Measurements from ENCODE around the gene OR4M1. TPM values are rescaled to one million over a fixed set of nuclear protein-coding genes. Genes with fewer than 3 reads are reported as not detected.

OR4M1 gene
- total and polyA plus RNA-seq, 10 of the 15 experiments (the other 5 are each of a cell fraction or from before 2014, with no cell fraction given) = not detected

DNA sequence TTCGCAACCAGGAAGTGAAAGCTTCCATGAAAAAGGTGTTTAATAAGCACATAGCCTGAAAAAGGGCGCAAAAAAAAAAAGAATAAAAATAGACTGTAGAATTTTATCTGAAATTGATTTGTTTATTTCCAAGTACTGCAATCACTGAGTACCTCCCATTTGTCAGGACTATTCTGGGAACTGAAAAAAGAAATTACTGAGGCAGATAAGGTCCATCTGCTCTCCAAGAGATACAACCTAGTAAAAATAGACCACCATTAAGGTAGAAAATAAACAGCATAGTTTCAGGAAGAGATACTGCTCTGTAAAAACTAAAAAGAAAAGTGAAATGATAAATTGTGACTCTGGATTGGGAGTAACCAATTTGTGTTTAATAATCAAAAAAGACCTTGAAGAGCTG is 55.0 kb downstream of the OR4M1 start (continued):
- TF ChIP-seq, protein P1, sequence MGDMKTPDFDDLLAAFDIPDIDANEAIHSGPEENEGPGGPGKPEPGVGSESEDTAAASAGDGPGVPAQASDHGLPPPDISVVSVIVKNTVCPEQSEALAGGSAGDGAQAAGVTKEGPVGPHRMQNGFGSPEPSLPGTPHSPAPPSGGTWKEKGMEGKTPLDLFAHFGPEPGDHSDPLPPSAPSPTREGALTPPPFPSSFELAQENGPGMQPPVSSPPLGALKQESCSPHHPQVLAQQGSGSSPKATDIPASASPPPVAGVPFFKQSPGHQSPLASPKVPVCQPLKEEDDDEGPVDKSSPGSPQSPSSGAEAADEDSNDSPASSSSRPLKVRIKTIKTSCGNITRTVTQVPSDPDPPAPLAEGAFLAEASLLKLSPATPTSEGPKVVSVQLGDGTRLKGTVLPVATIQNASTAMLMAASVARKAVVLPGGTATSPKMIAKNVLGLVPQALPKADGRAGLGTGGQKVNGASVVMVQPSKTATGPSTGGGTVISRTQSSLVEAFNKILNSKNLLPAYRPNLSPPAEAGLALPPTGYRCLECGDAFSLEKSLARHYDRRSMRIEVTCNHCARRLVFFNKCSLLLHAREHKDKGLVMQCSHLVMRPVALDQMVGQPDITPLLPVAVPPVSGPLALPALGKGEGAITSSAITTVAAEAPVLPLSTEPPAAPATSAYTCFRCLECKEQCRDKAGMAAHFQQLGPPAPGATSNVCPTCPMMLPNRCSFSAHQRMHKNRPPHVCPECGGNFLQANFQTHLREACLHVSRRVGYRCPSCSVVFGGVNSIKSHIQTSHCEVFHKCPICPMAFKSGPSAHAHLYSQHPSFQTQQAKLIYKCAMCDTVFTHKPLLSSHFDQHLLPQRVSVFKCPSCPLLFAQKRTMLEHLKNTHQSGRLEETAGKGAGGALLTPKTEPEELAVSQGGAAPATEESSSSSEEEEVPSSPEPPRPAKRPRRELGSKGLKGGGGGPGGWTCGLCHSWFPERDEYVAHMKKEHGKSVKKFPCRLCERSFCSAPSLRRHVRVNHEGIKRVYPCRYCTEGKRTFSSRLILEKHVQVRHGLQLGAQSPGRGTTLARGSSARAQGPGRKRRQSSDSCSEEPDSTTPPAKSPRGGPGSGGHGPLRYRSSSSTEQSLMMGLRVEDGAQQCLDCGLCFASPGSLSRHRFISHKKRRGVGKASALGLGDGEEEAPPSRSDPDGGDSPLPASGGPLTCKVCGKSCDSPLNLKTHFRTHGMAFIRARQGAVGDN (IDR thresholded peaks at IDR 0.05) = no peak
- no peak for TF ChIP-seq RAD51 (IDR thresholded peaks at IDR 0.05)
- TF ChIP-seq, protein P2, sequence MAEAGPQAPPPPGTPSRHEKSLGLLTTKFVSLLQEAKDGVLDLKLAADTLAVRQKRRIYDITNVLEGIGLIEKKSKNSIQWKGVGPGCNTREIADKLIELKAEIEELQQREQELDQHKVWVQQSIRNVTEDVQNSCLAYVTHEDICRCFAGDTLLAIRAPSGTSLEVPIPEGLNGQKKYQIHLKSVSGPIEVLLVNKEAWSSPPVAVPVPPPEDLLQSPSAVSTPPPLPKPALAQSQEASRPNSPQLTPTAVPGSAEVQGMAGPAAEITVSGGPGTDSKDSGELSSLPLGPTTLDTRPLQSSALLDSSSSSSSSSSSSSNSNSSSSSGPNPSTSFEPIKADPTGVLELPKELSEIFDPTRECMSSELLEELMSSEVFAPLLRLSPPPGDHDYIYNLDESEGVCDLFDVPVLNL (IDR thresholded peaks at IDR 0.05; ENCODE audit: low read depth, low read length) = no peak
- no peak for TF ChIP-seq CHD2 (IDR thresholded peaks at IDR 0.05; ENCODE audit: borderline replicate concordance, low read depth, low read length)

Other genes with a start within 250 kb of the OR4M1 start
Only the 7 nearest of the 9 such genes appear.
- not detected in 2 replicates for gene OR11H2, start 59.6 kb upstream of the OR4M1 start, total RNA-seq (2014; rRNA removed)
- not detected in 2 replicates for gene OR11H2, start 59.6 kb upstream of the OR4M1 start, total RNA-seq (2014; rRNA removed; fragmentation: Illumina TruSeq; extraction: Trizol)
- gene OR11H2, start 59.6 kb upstream of the OR4M1 start, total RNA-seq (2021) = not detected in 2 replicates
- gene OR11H2, start 59.6 kb upstream of the OR4M1 start, polyA plus RNA-seq (2011; rRNA removed) = not detected in 2 replicates
- gene OR11H2, start 59.6 kb upstream of the OR4M1 start, polyA plus RNA-seq (2014; fragmentation: Illumina TruSeq; extraction: Trizol) = not detected in 2 replicates
- not detected for gene OR11H2, start 59.6 kb upstream of the OR4M1 start, polyA plus RNA-seq (2014; fragmentation: Nextera tagmentation; extraction: Ambion mirVana)
- gene OR11H2, start 59.6 kb upstream of the OR4M1 start, polyA plus RNA-seq (2014; rRNA removed) = not detected in 2 replicates
- not detected for gene OR11H2, start 59.6 kb upstream of the OR4M1 start, polyA plus RNA-seq (2016; fragmentation: Nextera tagmentation; extraction: Ambion mirVana)
- gene OR4Q3, start 29.9 kb upstream of the OR4M1 start, total RNA-seq (2014; rRNA removed) = not detected in 2 replicates
- not detected in 2 replicates for gene OR4Q3, start 29.9 kb upstream of the OR4M1 start, total RNA-seq (2014; rRNA removed; fragmentation: Illumina TruSeq; extraction: Trizol)
- not detected in 2 replicates for gene OR4Q3, start 29.9 kb upstream of the OR4M1 start, total RNA-seq (2021)
- not detected in 2 replicates for gene OR4Q3, start 29.9 kb upstream of the OR4M1 start, polyA plus RNA-seq (2011; rRNA removed)
- not detected in 2 replicates for gene OR4Q3, start 29.9 kb upstream of the OR4M1 start, polyA plus RNA-seq (2014; fragmentation: Illumina TruSeq; extraction: Trizol)
- not detected for gene OR4Q3, start 29.9 kb upstream of the OR4M1 start, polyA plus RNA-seq (2014; fragmentation: Nextera tagmentation; extraction: Ambion mirVana)
- not detected in 2 replicates for gene OR4Q3, start 29.9 kb upstream of the OR4M1 start, polyA plus RNA-seq (2014; rRNA removed)
- not detected for gene OR4Q3, start 29.9 kb upstream of the OR4M1 start, polyA plus RNA-seq (2016; fragmentation: Nextera tagmentation; extraction: Ambion mirVana)
- not detected in 2 replicates for gene OR4N2, start 30.3 kb downstream of the OR4M1 start, total RNA-seq (2014; rRNA removed)
- not detected in 2 replicates for gene OR4N2, start 30.3 kb downstream of the OR4M1 start, total RNA-seq (2014; rRNA removed; fragmentation: Illumina TruSeq; extraction: Trizol)
- not detected in 2 replicates for gene OR4N2, start 30.3 kb downstream of the OR4M1 start, total RNA-seq (2021)
- gene OR4N2, start 30.3 kb downstream of the OR4M1 start, polyA plus RNA-seq (2011; rRNA removed) = not detected in 2 replicates
- not detected in 2 replicates for gene OR4N2, start 30.3 kb downstream of the OR4M1 start, polyA plus RNA-seq (2014; fragmentation: Illumina TruSeq; extraction: Trizol)
- gene OR4N2, start 30.3 kb downstream of the OR4M1 start, polyA plus RNA-seq (2014; fragmentation: Nextera tagmentation; extraction: Ambion mirVana) = not detected
- gene OR4N2, start 30.3 kb downstream of the OR4M1 start, polyA plus RNA-seq (2014; rRNA removed) = not detected in 2 replicates
- gene OR4N2, start 30.3 kb downstream of the OR4M1 start, polyA plus RNA-seq (2016; fragmentation: Nextera tagmentation; extraction: Ambion mirVana) = not detected
- gene OR4K2, start 101.6 kb downstream of the OR4M1 start, total RNA-seq (2014; rRNA removed) = not detected in 2 replicates
- not detected in 2 replicates for gene OR4K2, start 101.6 kb downstream of the OR4M1 start, total RNA-seq (2014; rRNA removed; fragmentation: Illumina TruSeq; extraction: Trizol)
- gene OR4K2, start 101.6 kb downstream of the OR4M1 start, total RNA-seq (2021) = not detected in 2 replicates
- not detected in 2 replicates for gene OR4K2, start 101.6 kb downstream of the OR4M1 start, polyA plus RNA-seq (2011; rRNA removed)
- not detected in 2 replicates for gene OR4K2, start 101.6 kb downstream of the OR4M1 start, polyA plus RNA-seq (2014; fragmentation: Illumina TruSeq; extraction: Trizol)
- gene OR4K2, start 101.6 kb downstream of the OR4M1 start, polyA plus RNA-seq (2014; fragmentation: Nextera tagmentation; extraction: Ambion mirVana) = not detected
- gene OR4K2, start 101.6 kb downstream of the OR4M1 start, polyA plus RNA-seq (2014; rRNA removed) = not detected in 2 replicates
- not detected for gene OR4K2, start 101.6 kb downstream of the OR4M1 start, polyA plus RNA-seq (2016; fragmentation: Nextera tagmentation; extraction: Ambion mirVana)
- gene OR4K5, start 147.1 kb downstream of the OR4M1 start, total RNA-seq (2014; rRNA removed) = not detected in 2 replicates
- not detected in 2 replicates for gene OR4K5, start 147.1 kb downstream of the OR4M1 start, total RNA-seq (2014; rRNA removed; fragmentation: Illumina TruSeq; extraction: Trizol)
- not detected in 2 replicates for gene OR4K5, start 147.1 kb downstream of the OR4M1 start, total RNA-seq (2021)
- not detected in 2 replicates for gene OR4K5, start 147.1 kb downstream of the OR4M1 start, polyA plus RNA-seq (2011; rRNA removed)
- gene OR4K5, start 147.1 kb downstream of the OR4M1 start, polyA plus RNA-seq (2014; fragmentation: Illumina TruSeq; extraction: Trizol) = not detected in 2 replicates
- not detected for gene OR4K5, start 147.1 kb downstream of the OR4M1 start, polyA plus RNA-seq (2014; fragmentation: Nextera tagmentation; extraction: Ambion mirVana)
- not detected in 2 replicates for gene OR4K5, start 147.1 kb downstream of the OR4M1 start, polyA plus RNA-seq (2014; rRNA removed)
- gene OR4K5, start 147.1 kb downstream of the OR4M1 start, polyA plus RNA-seq (2016; fragmentation: Nextera tagmentation; extraction: Ambion mirVana) = not detected
- gene OR4K1, start 157.4 kb downstream of the OR4M1 start, total RNA-seq (2014; rRNA removed) = not detected in 2 replicates
- not detected in 2 replicates for gene OR4K1, start 157.4 kb downstream of the OR4M1 start, total RNA-seq (2014; rRNA removed; fragmentation: Illumina TruSeq; extraction: Trizol)
- not detected in 2 replicates for gene OR4K1, start 157.4 kb downstream of the OR4M1 start, total RNA-seq (2021)
- gene OR4K1, start 157.4 kb downstream of the OR4M1 start, polyA plus RNA-seq (2011; rRNA removed) = not detected in 2 replicates
- gene OR4K1, start 157.4 kb downstream of the OR4M1 start, polyA plus RNA-seq (2014; fragmentation: Illumina TruSeq; extraction: Trizol) = not detected in 2 replicates
- gene OR4K1, start 157.4 kb downstream of the OR4M1 start, polyA plus RNA-seq (2014; fragmentation: Nextera tagmentation; extraction: Ambion mirVana) = not detected
- not detected in 2 replicates for gene OR4K1, start 157.4 kb downstream of the OR4M1 start, polyA plus RNA-seq (2014; rRNA removed)
- not detected for gene OR4K1, start 157.4 kb downstream of the OR4M1 start, polyA plus RNA-seq (2016; fragmentation: Nextera tagmentation; extraction: Ambion mirVana)
- not detected in 2 replicates for gene OR4K15, start 202.1 kb downstream of the OR4M1 start, total RNA-seq (2014; rRNA removed)
- not detected in 2 replicates for gene OR4K15, start 202.1 kb downstream of the OR4M1 start, total RNA-seq (2014; rRNA removed; fragmentation: Illumina TruSeq; extraction: Trizol)
- gene OR4K15, start 202.1 kb downstream of the OR4M1 start, total RNA-seq (2021) = not detected in 2 replicates
- not detected in 2 replicates for gene OR4K15, start 202.1 kb downstream of the OR4M1 start, polyA plus RNA-seq (2011; rRNA removed)
- gene OR4K15, start 202.1 kb downstream of the OR4M1 start, polyA plus RNA-seq (2014; fragmentation: Illumina TruSeq; extraction: Trizol) = not detected in 2 replicates
- gene OR4K15, start 202.1 kb downstream of the OR4M1 start, polyA plus RNA-seq (2014; fragmentation: Nextera tagmentation; extraction: Ambion mirVana) = not detected
- not detected in 2 replicates for gene OR4K15, start 202.1 kb downstream of the OR4M1 start, polyA plus RNA-seq (2014; rRNA removed)
- gene OR4K15, start 202.1 kb downstream of the OR4M1 start, polyA plus RNA-seq (2016; fragmentation: Nextera tagmentation; extraction: Ambion mirVana) = not detected